ENCODE results near the gene A2M. TPM values are rescaled to one million over a fixed set of nuclear protein-coding genes. Genes with fewer than 3 reads are reported as not detected.

The A2M gene
- total RNA-seq, 1 donor from 2014 or later: 1.1 TPM

DNA sequence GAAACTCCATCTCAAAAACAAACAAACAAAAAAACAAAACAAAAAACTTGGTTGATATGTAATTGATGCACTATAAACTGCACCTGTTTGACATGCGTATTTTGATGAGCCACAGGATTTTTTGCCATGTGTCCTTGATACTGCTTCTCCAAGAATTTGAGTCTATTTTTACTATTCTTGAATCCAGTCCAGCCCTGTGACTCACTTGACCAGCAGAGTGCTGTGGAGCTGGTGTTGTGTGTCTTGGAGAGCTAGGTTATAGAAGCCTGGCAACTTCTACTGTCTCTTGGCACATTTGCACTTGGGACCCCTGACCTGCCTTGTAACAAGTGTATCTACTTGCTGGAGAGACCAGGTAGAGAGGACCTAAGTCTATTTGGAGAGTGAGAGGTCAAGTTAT is 74.4 kb downstream of the A2M start:
- no peak for DNase-seq (ENCODE audit: low spot score, unreplicated experiment)
- no peak overlapping the region for H3K4me3 Mint-ChIP-seq (ENCODE audit: low read depth)
- H3K4me1 Mint-ChIP-seq (ENCODE audit: low read depth): peaks cover 5% of the 10 kb centered on the region
- peaks cover 2% of the 10 kb centered on the region for H3K27me3 Mint-ChIP-seq
- H3K36me3 Mint-ChIP-seq (ENCODE audit: insufficient read depth): no peaks in the 10 kb centered on the region
- no peak for TF ChIP-seq CTCF (IDR thresholded peaks at IDR 0.05; ENCODE audit: unreplicated experiment)
- H3K9me3 Mint-ChIP-seq (ENCODE audit: low read depth): no peaks in the 10 kb centered on the region
- H3K27ac Mint-ChIP-seq: no peak overlapping the region

GRCh38 chr12:9040484-9041186 is 75.1 kb downstream of the A2M start:
- Mint-ChIP-seq H3K4me1 (ENCODE audit: low read depth) (peaks cover 5% of the 10 kb centered on the region), H3K36me3 (ENCODE audit: insufficient read depth) (no peaks in the 10 kb centered on the region), H3K9me3 (ENCODE audit: low read depth) (no peaks in the 10 kb centered on the region), H3K27me3 (peaks cover 2% of the 10 kb centered on the region), H3K27ac (no peak overlapping the region), H3K4me3 (ENCODE audit: low read depth) (no peak overlapping the region)
- no peak for DNase-seq (ENCODE audit: low spot score, unreplicated experiment)
- no peak for TF ChIP-seq CTCF (IDR thresholded peaks at IDR 0.05; ENCODE audit: unreplicated experiment)

DNA sequence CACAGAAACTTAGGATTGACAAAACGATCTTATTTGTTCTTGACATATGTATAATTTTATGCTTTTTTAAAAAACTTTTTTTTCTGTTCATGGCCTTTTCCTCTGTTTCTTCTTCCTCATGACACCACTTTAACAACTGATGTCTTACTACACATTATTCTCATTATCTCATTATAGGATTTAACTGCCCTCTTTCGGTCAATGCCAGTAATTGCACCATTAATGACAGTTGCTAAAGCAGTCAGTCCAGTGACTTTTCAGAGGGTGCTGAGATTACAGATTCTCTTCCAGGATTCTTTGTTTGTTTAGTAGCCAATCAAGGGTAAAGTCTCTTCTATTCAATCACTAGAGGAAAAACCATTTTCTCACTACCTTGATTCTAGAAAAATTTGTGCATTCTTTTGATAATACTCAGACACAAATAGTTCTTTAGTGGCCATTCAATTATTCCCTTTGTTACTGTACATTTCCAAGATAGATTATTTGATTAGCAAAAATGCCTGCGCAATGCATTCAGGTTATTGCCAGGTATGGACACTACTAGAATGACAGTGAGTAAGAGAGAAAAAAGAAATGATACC is 76.2 kb downstream of the A2M start:
- no peaks in the 10 kb centered on the region for H3K9me3 Mint-ChIP-seq (ENCODE audit: low read depth)
- H3K27ac Mint-ChIP-seq: no peak overlapping the region
- H3K4me1 Mint-ChIP-seq (ENCODE audit: low read depth): peaks cover 5% of the 10 kb centered on the region
- no peak overlapping the region for H3K4me3 Mint-ChIP-seq (ENCODE audit: low read depth)
- H3K36me3 Mint-ChIP-seq (ENCODE audit: insufficient read depth): no peaks in the 10 kb centered on the region
- H3K27me3 Mint-ChIP-seq: peaks cover 2% of the 10 kb centered on the region
- TF ChIP-seq CTCF (IDR thresholded peaks at IDR 0.05; ENCODE audit: unreplicated experiment): peak; percentile 92
- DNase-seq (ENCODE audit: low spot score, unreplicated experiment): no peak

GRCh38 chr12:9037431-9037830 is 78.3 kb downstream of the A2M start:
- no peaks in the 10 kb centered on the region for H3K36me3 Mint-ChIP-seq (ENCODE audit: insufficient read depth)

GRCh38 chr12:9036227-9036626 is 79.5 kb downstream of the A2M start:
- peaks cover 3% of the 10 kb centered on the region for H3K9me3 Mint-ChIP-seq (ENCODE audit: low read depth)
- no peak overlapping the region for H3K27ac Mint-ChIP-seq
- no peaks in the 10 kb centered on the region for H3K36me3 Mint-ChIP-seq (ENCODE audit: insufficient read depth)
- no peak overlapping the region for H3K4me3 Mint-ChIP-seq (ENCODE audit: low read depth)
- H3K4me1 Mint-ChIP-seq (ENCODE audit: low read depth): peaks cover 12% of the 10 kb centered on the region
- TF ChIP-seq CTCF (IDR thresholded peaks at IDR 0.05; ENCODE audit: unreplicated experiment): no peak
- no peak for DNase-seq (ENCODE audit: low spot score, unreplicated experiment)
- peaks cover 2% of the 10 kb centered on the region for H3K27me3 Mint-ChIP-seq

More at GRCh38 chr12:9037431-9037830, 78.3 kb downstream of the A2M start:
- peaks cover 12% of the 10 kb centered on the region for H3K4me1 Mint-ChIP-seq (ENCODE audit: low read depth)
- peaks cover 3% of the 10 kb centered on the region for H3K9me3 Mint-ChIP-seq (ENCODE audit: low read depth)
- H3K27me3 Mint-ChIP-seq: peaks cover 2% of the 10 kb centered on the region
- no peak overlapping the region for H3K4me3 Mint-ChIP-seq (ENCODE audit: low read depth)
- H3K27ac Mint-ChIP-seq: no peak overlapping the region
- DNase-seq (ENCODE audit: low spot score, unreplicated experiment): no peak
- TF ChIP-seq CTCF (IDR thresholded peaks at IDR 0.05; ENCODE audit: unreplicated experiment): no peak
